Activated naive CD8-positive, alpha-beta T cell treated with anti-CD3 and anti-CD28 coated beads, Interleukin-2, amount 50 U/mL, for 24 hours (primary cell): ENCODE data around the gene PI4KA.
"Not testable (repeated sequence)": the region's sequence is repeated elsewhere in the genome, so short reads cannot be mapped to it uniquely, and the experiment has no call there.

Experiments used
- ATAC-seq: fragments of 150-1000 bp; cut with Tn5 transposase; one replicate; pipeline ENCODE4 v1.10.0; 2021
- DNase-seq: peaks from one replicate; pipeline ENCODE4 v3.0.0; 2021
- H3K27ac Mint-ChIP-seq: one replicate; pipeline ENCODE4 v1.8.0; 2021; ENCODE audit warnings: mild to moderate bottlenecking, mixed read lengths
- H3K27me3 Mint-ChIP-seq: one replicate; pipeline ENCODE4 v1.8.0; 2021; ENCODE audit warnings: mixed read lengths
- H3K36me3 Mint-ChIP-seq: one replicate; pipeline ENCODE4 v1.8.0; 2021; ENCODE audit warnings: low read depth, mixed read lengths
- H3K4me1 Mint-ChIP-seq: one replicate; pipeline ENCODE4 v1.8.0; 2021; ENCODE audit warnings: mixed read lengths
- H3K4me3 Mint-ChIP-seq: one replicate; pipeline ENCODE4 v1.8.0; 2021; ENCODE audit warnings: mild to moderate bottlenecking, moderate library complexity, mixed read lengths
- H3K9me3 Mint-ChIP-seq: one replicate; pipeline ENCODE4 v1.8.0; 2021; ENCODE audit warnings: mixed read lengths

Gene PI4KA

DNA sequence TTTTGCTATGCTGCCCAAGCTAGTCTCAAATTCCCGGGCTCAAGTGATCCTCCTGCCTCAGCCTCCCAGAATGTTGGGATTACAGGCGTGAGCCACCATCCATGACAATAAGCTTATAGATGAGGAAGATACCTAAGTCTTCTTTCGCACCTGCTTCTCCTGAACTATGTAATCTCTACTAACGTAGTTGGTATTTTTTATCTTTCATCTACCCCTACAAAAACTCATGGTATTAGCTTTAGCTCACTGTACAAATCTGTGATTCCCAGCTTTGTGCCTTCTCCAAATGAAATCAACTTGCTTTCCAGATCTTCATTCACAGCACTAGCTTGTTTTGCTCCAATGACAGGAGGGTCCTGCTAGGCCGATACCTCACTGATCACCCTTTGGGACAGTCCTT is 36.4 kb downstream of the PI4KA start:
- no peaks in the 10 kb centered on the region for H3K9me3 Mint-ChIP-seq
- ATAC-seq (no peak), DNase-seq (no peak)
- peaks cover 13% of the 10 kb centered on the region for H3K36me3 Mint-ChIP-seq
- H3K4me3 Mint-ChIP-seq: no peak overlapping the region
- H3K27ac Mint-ChIP-seq: no peak overlapping the region
- no peaks in the 10 kb centered on the region for H3K4me1 Mint-ChIP-seq
- no peaks in the 10 kb centered on the region for H3K27me3 Mint-ChIP-seq

DNA sequence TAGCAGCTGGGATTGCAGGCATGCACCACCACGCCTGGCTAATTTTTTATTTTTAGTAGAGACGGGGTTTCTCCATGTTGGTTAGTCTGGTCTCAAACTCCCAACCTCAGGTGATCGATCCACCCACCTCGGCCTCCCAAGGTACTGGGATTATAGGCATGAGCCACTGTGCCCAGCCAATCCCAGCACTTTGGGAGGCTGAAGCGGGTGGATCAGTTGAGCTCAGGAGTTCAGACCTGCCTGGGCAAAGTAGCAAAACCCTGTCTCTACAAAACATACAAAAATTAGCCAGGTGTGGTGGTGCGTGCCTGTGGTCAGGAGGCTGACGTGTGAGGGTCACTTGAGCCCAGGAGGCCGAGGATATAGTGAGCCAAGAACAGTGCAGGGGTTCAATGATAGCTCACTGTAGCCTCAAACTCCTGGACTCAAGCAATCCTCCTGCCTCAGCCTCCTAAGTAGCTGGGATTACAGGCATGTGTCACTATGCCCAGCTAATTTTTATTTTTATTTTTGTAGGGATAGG is 36.8 kb downstream of the PI4KA start:
- H3K27me3 Mint-ChIP-seq, DNase-seq, ATAC-seq, H3K4me1 Mint-ChIP-seq, H3K27ac Mint-ChIP-seq, H3K9me3 Mint-ChIP-seq, H3K4me3 Mint-ChIP-seq: not testable (repeated sequence)
- peaks cover 14% of the 10 kb centered on the region for H3K36me3 Mint-ChIP-seq

DNA sequence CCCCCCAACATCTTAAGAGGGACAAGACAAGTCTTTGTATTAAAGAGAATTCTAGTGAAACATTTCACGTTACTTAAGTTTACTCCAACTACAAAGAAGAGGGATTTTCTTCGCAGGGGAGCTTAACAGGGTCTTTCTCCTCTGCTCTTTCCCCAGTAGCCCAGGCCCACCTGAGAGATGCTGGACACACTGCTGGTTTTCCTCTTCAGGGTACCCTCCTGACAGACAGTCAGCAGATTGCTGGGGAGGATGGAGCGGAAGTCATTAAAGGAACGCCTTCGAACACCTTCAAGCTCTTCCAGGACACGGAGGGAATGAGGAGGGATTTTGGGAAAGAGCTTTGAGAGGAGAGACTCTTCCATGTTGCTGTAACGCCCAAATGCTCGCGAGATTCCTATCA is 39.1 kb downstream of the PI4KA start:
- no peak overlapping the region for H3K27ac Mint-ChIP-seq
- no peaks in the 10 kb centered on the region for H3K9me3 Mint-ChIP-seq
- no peak overlapping the region for H3K4me3 Mint-ChIP-seq
- ATAC-seq (no peak), DNase-seq (no peak)
- H3K27me3 Mint-ChIP-seq: no peaks in the 10 kb centered on the region
- no peaks in the 10 kb centered on the region for H3K4me1 Mint-ChIP-seq
- peaks cover 20% of the 10 kb centered on the region for H3K36me3 Mint-ChIP-seq

DNA sequence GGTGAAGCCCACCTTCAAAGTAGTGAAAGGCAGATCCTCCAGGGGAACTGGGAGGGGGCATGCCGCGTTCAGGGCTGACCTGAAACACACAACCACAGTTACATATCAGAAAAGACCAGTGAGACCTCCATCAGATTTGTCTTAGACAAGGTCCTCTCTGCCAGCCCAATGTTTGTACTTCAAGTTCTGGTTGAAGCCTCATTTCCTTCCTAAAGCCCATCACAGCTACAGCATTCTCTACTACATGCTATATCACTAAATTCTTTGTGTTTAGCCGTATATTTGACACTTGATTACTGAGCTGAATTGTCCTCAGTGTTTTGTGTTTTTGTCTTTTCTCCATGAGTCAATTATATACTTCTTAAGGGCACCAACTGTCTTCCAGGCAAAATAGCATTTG is 40.1 kb downstream of the PI4KA start:
- DNase-seq (no peak), ATAC-seq (no peak)
- peaks cover 24% of the 10 kb centered on the region for H3K36me3 Mint-ChIP-seq
- H3K9me3 Mint-ChIP-seq: no peaks in the 10 kb centered on the region
- H3K4me1 Mint-ChIP-seq: peaks cover 2% of the 10 kb centered on the region
- no peak overlapping the region for H3K4me3 Mint-ChIP-seq
- no peaks in the 10 kb centered on the region for H3K27me3 Mint-ChIP-seq
- no peak overlapping the region for H3K27ac Mint-ChIP-seq

DNA sequence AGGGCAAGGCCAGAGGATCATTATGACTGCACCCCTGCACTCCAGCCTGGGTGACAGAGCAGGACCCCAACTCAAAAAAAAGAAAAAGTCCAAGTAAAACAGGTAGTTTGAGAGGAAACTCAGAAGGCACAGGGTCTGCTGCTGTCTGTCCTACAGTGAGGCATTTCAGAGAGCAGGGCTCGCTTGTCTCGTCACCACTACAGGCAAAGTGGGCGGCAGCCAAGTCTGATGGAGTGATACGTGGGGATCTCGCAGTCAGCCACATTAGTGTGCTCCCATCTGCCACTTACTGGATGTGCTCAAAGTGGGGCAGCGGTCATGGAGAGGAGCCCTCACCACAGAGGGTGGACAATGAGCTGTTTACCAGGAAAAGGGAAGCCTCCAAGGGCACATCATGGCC is 42.1 kb downstream of the PI4KA start:
- ATAC-seq: no peak
- H3K27me3 Mint-ChIP-seq: no peaks in the 10 kb centered on the region
- peaks cover 5% of the 10 kb centered on the region for H3K4me1 Mint-ChIP-seq
- peaks cover 25% of the 10 kb centered on the region for H3K36me3 Mint-ChIP-seq
- no peak overlapping the region for H3K27ac Mint-ChIP-seq
- DNase-seq: no peak
- H3K9me3 Mint-ChIP-seq: no peaks in the 10 kb centered on the region
- no peak overlapping the region for H3K4me3 Mint-ChIP-seq

DNA sequence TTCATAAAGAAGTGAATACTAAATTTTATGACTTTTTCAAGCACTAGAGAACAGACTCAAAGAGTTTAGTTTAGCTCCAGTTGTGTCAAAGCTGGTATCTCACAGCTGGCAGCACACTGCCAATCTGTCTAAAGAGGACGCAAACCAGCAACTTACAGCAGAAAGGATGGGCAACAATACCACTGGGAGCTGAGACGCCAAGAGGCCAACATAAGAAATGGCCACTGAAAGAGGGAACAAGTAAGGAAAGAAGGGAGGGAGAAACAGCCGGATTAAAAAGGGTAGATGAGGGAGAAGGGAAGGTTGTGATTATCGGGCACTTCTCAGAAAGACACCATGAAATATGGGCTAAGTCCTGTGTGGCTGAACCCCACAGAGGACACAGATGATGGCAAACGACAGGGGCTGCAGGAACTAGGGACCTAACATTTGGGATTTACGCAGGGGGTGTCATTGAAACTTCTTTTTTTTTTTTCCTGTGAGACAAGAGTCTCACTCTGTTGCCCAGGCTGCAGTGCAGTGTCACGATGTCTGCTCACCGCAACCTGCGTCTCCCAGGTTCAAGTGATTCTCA is 43.0 kb downstream of the PI4KA start:
- Mint-ChIP-seq H3K27me3 (no peaks in the 10 kb centered on the region), H3K9me3 (no peaks in the 10 kb centered on the region), H3K36me3 (peaks cover 31% of the 10 kb centered on the region), H3K4me3 (no peak overlapping the region), H3K27ac (no peak overlapping the region), H3K4me1 (peaks cover 15% of the 10 kb centered on the region)
- no peak for DNase-seq
- ATAC-seq: no peak

DNA sequence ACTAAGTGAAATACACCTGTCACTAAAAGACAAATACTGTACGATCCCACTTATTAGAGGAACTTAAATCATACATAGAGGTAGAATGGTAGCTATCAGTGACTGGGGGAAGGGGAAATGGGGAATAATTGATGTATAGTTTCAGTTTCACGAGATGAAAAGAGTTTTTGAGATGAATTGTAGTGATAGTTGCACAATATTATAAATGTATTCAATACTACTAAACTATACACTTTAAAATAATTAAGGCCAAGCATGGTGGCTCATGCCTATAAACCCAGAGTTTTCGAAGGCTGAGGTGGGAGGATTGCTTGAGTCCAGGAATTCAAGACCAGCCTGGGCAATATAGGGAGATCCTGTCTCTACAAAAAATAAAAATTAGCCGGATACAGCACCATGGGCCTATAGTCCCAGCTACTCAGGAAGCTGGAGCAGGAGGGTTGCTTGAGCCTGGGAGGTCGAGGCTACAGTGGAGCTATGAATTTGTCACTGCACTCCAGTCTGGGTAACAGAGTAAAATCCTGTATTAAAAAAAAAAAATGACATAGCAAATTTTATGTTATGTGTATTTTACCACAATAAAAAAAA is 44.3 kb downstream of the PI4KA start:
- Mint-ChIP-seq H3K9me3 (no peaks in the 10 kb centered on the region), H3K27ac (peak overlapping the region; percentile 29), H3K4me1 (peaks cover 21% of the 10 kb centered on the region), H3K27me3 (no peaks in the 10 kb centered on the region), H3K4me3 (no peak overlapping the region), H3K36me3 (peaks cover 37% of the 10 kb centered on the region)
- ATAC-seq: no peak
- DNase-seq: no peak

DNA sequence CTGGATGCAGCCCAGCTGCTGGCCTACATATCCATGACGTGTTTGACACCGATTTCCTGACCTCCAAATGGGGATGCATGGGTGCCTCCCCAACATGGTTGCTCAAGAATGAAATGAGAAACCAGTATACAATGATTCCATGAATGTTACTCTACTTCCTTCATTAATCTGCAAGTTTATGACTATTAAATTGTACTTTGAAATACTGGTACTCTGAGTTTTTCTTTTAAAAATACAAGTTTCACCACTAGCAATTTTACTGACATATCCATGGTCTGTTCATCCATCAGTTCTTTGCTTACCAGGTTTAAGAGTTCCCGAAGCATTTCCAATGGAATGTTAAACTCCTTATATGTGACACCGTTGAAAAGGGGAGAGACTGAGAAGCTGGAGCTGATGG is 45.6 kb downstream of the PI4KA start:
- peaks cover 35% of the 10 kb centered on the region for H3K36me3 Mint-ChIP-seq
- H3K4me1 Mint-ChIP-seq: peaks cover 23% of the 10 kb centered on the region
- no peak overlapping the region for H3K27ac Mint-ChIP-seq
- no peak overlapping the region for H3K4me3 Mint-ChIP-seq
- H3K9me3 Mint-ChIP-seq: no peaks in the 10 kb centered on the region
- no peaks in the 10 kb centered on the region for H3K27me3 Mint-ChIP-seq
- no peak for DNase-seq
- no peak for ATAC-seq

DNA sequence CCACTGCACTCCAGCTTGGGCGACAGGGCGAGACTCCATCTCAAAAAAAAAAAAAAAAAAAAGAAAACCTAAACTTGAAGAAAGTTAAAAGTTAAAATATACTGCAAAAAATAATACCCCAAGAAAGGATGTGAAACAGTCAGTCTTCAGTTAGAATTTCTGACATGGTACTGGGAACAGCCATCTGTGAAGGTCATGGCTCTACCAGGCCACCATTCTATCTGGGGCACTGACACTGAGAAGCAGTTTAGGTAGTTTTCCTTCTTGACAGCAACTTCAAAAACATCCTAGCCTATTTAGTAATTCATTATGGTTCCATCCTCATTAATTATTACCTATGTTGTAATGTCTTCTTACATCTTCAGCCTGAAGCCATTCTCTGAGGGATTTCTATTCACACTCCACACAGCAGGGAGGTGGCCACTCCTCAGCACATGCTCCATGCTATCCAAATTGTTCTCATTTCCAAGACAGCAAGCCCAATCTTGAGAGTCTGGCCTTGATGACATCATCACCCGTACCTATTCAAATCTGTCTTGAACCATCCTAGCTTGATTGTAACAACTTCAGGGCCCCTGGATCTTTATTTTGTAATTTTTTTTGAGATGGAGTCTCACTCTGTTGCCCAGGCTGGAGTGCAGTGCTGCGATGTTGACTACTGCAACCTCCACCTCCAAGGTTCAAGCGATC is 46.5 kb downstream of the PI4KA start:
- Mint-ChIP-seq H3K4me1 (peaks cover 23% of the 10 kb centered on the region), H3K4me3 (no peak overlapping the region), H3K36me3 (peaks cover 40% of the 10 kb centered on the region), H3K9me3 (no peaks in the 10 kb centered on the region), H3K27me3 (no peaks in the 10 kb centered on the region), H3K27ac (no peak overlapping the region)
- ATAC-seq (no peak), DNase-seq (no peak)

DNA sequence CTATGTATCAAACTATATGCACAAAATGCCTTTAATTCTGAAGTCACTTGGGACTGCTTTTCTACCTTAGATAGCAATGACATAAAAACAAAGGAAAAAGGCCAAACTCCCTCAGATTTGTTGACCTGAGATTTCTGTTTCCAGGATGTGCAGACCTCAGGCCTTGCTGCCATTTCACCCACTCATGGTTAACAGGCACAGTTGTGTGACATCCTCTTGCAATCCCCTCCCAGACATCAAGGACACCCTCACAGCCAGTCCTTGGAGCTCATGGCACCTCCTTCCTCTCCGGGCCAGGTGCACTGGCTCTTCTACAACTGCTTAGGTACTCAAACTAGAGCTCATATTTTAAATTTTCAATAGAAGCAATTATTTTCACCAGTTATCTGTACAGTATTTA is 47.4 kb downstream of the PI4KA start:
- H3K4me3 Mint-ChIP-seq: no peak overlapping the region
- ATAC-seq (peak; percentile 58), DNase-seq (peak; percentile 5)
- H3K27me3 Mint-ChIP-seq: no peaks in the 10 kb centered on the region
- H3K27ac Mint-ChIP-seq: peak overlapping the region; percentile 76
- peaks cover 41% of the 10 kb centered on the region for H3K36me3 Mint-ChIP-seq
- H3K4me1 Mint-ChIP-seq: peaks cover 24% of the 10 kb centered on the region
- no peaks in the 10 kb centered on the region for H3K9me3 Mint-ChIP-seq

DNA sequence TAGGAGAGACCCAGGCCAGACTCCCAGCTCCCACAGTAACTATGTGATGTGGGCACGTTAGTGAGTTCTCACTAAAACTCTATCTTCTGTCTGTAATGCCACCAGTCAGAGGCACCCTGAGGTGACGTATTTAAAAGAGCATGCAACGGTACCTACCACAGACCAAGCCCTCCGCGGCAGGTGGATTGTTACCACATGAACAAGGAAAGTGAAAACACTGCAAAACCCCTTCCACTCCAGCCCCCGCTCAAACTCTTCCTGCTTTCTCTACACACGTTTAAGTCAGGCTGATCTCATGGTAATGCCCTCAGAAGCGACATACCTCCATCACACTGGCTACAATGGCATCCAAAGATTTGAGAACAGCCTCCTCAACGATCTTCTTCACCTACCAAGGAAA is 48.0 kb downstream of the PI4KA start:
- no peak overlapping the region for H3K4me3 Mint-ChIP-seq
- peak; percentile 24 for DNase-seq
- H3K4me1 Mint-ChIP-seq: peaks cover 28% of the 10 kb centered on the region
- H3K27ac Mint-ChIP-seq: peak overlapping the region; percentile 76
- peaks cover 45% of the 10 kb centered on the region for H3K36me3 Mint-ChIP-seq
- H3K9me3 Mint-ChIP-seq: no peaks in the 10 kb centered on the region
- ATAC-seq: peak; percentile 84
- H3K27me3 Mint-ChIP-seq: no peaks in the 10 kb centered on the region

DNA sequence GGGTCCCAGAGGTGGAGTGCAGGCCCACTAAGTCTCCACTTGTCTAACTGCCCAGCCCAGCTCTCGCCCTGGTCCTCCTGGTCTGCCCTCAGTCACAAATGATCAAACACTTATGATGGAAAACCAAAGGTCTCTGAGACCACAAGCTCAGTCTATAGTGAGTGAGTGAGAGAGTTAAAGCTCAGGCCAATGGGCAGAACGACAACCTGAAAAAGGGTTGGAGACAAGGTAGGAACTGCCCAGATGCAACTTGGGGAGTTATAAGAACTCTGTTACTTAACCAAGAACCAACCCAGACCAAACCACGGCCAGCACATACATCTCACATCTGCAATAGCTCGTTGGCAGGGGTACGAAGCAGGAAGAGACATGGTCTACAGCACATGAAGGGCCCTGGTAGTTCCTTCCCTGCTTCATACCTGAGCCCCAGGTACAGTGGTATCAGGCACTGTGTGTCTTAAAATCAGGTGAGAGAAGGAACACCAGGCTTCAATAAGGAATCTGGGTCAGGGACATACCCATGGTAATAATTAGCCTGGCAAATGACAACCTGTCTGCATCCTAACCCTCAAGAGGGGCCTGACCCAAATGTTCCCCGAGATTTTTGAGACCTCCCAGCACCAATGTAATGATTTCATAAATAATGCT is 48.9 kb downstream of the PI4KA start:
- H3K27me3 Mint-ChIP-seq: no peaks in the 10 kb centered on the region
- H3K4me3 Mint-ChIP-seq: no peak overlapping the region
- ATAC-seq: no peak
- no peaks in the 10 kb centered on the region for H3K9me3 Mint-ChIP-seq
- H3K27ac Mint-ChIP-seq: no peak overlapping the region
- H3K4me1 Mint-ChIP-seq: peaks cover 28% of the 10 kb centered on the region
- H3K36me3 Mint-ChIP-seq: peaks cover 41% of the 10 kb centered on the region
- no peak for DNase-seq

DNA sequence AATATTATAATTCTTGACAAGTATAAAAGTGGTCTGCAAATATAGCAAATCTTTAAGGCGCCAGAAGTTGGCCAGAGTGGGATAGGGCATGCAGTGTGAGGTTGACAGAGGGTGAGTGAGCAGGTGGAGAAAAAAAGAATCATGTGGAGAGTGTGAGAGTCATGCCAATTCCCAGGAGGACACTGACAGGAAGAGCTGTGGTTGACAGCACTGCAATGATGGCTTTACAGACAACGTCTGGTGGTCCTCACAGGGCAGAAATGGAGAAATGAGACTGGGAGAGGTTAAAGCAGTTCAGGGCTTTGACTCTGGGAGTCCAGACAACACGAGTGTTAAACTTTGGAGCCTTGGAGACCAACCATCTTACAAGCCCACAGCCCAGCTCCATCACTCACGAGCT is 49.8 kb downstream of the PI4KA start:
- DNase-seq (no peak), ATAC-seq (no peak)
- no peak overlapping the region for H3K4me3 Mint-ChIP-seq
- H3K36me3 Mint-ChIP-seq: peaks cover 43% of the 10 kb centered on the region
- H3K27me3 Mint-ChIP-seq: no peaks in the 10 kb centered on the region
- no peaks in the 10 kb centered on the region for H3K9me3 Mint-ChIP-seq
- no peak overlapping the region for H3K27ac Mint-ChIP-seq
- H3K4me1 Mint-ChIP-seq: peaks cover 26% of the 10 kb centered on the region

DNA sequence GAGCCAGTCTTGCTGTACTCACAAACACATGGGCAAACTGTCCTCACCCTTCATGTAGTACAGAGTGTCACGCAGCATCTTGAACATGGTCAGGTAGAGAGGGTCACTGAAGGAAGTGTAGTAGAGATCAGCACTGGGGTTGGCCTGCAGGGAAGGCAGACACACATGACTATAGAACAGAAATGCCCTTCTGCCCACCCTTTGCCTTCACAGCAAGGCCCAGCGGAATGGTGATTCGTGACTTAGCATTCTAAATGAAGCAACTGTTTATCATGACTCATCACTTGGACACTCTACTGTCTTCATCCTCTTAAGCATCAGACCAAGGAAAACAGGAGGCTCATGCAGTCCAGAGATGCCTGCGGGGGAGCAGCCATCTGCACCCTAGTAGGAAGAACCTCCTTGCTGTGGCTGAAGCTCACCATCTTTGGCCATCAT is 51.3 kb downstream of the PI4KA start:
- H3K4me3 Mint-ChIP-seq: no peak overlapping the region
- H3K27me3 Mint-ChIP-seq: no peaks in the 10 kb centered on the region

DNA sequence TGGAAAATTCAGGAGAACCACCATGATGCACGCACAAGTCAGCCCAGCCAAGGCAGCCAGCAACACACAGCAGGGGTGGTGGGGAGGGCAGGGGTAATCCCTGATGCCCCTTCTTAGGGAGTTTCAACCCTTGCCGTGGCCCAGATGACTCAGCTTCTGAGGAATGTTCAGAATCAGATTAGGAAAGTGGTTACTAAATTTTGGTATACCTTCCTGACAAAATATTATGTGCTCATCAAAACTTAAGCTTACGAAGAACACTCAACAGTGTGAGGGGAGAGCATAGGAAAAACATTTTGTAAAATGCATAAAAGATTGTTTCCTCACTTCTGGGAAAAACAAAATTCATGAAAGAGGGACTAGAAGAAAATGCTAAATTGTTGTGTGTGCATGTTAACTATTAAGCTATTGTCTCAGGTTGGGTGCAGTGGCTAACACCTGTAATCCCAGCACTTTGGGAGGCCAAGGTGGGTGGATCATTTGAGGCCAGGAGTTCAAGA is 52.6 kb downstream of the PI4KA start:
- Mint-ChIP-seq H3K4me1 (peaks cover 18% of the 10 kb centered on the region), H3K27me3 (no peaks in the 10 kb centered on the region), H3K9me3 (no peaks in the 10 kb centered on the region), H3K27ac (no peak overlapping the region), H3K36me3 (peaks cover 44% of the 10 kb centered on the region), H3K4me3 (no peak overlapping the region)
- no peak for ATAC-seq
- no peak for DNase-seq

More for the DNA sequence above, 51.3 kb downstream of the PI4KA start:
- no peaks in the 10 kb centered on the region for H3K9me3 Mint-ChIP-seq
- DNase-seq (no peak), ATAC-seq (no peak)
- H3K36me3 Mint-ChIP-seq: peaks cover 46% of the 10 kb centered on the region
- no peak overlapping the region for H3K27ac Mint-ChIP-seq
- peaks cover 26% of the 10 kb centered on the region for H3K4me1 Mint-ChIP-seq
